T47D (cell line): ENCODE data around the gene ZSWIM7.
"Not testable (repeated sequence)": the region's sequence is repeated elsewhere in the genome, so short reads cannot be mapped to it uniquely, and the experiment has no call there.

Source experiments
- DNase-seq, 2 experiments: peaks; one replicate each; pipeline versions ENCODE4 v3.0.0 to v3.0.0-alpha.2; 2011 to 2012; ENCODE audit warnings: low read depth in 1 of 2, low spot score in 1 of 2
- JUND ChIP-seq: IDR thresholded peaks from 2 replicates; pipeline ENCODE4 v1.6.1; 2012; ENCODE audit warnings: low read depth
- in situ Hi-C: cut with HindIII; loops from 2 replicates; pipeline ENCODE4 v1.10.0; 2016; ENCODE audit warnings: low sequenced_read_pairs, low pct_unique_long_range_greater_than_20kb

ZSWIM7 gene

DNA sequence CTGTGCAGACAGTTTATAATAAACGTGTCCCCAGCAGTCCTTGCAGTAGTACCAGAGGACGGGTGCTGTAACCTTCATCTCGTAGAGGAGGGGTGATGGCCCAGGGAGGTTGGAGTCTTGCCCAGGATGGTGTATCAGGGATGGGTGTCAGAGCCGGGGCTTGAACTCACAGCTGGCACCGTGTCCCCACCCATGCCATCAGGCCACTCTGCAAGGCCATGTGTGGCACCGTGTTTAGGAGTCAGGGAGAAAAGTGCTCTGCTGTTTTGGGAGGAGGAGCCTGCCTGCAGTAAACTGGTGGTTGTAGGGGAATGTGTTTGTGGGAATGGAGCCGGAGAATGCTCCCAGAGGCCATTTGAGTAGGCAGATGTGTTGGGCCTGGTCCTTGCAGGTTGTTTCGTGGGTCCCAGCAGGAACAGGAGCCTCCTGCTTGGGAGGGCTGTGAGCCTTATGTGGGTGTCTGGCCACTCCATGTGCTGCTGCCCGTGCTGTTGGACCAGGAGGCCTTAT lies 52.8 kb downstream of the ZSWIM7 start:
- no peak for DNase-seq
- no peak for TF ChIP-seq JUND
- in situ Hi-C loops: no loop called here

- no peak for TF ChIP-seq JUND
- no peak for DNase-seq
- in situ Hi-C loops: no loop called here
Measured at GRCh38 chr17:15945527-15946191, 53.8 kb downstream of the ZSWIM7 start.

- in situ Hi-C loops: no loop called here
- DNase-seq: peak; percentile 18 to 51
- TF ChIP-seq JUND: no peak
Measured at GRCh38 chr17:15944759-15945526, 54.6 kb downstream of the ZSWIM7 start, which contains the start of gene ADORA2B. Gene ADORA2B, plus strand, starts transcription at chr17:15945130. Its CDS starts 119 bp downstream, at chr17:15945249.

DNA sequence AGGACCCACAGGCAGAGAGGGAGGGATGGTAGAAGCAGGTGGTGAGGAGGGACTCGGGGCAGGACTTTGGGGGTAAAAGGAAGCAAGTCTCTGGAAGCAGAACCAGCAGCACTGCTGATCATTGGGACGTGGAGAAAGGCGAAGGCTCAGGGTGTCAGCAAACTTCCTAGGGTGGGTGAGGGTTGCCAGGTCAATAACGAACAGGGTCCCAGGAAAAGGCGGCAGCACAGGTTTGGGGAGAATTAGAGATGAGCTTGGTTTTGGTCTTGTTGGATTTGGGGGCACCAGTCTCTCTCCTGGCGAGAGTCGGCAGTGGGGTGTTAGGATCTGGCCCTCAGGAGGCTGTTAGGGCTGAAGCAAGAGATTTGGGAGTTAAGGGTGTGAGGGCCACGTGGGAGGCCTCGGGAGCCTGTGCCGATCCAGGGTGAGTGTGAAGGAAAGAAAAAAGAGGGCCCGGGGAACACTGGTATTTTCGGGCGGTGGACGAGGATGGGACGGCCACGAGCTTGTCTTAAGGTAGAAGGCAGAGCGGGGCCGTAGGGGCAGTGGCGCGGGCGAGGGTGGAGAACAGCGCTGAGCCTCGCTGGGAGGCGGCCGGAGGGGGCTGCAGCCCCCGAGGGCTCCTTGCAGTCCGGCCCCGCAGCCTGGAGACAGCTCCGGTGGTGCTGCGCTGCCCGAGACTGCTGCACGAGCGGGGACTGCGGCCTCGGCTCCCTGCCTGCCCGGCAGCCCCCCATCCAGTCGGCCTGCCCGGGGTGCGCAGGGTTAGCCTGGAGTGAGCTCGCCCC lies 55.3 kb downstream of the ZSWIM7 start:
- in situ Hi-C loops: no loop called here
- DNase-seq: no peak
- no peak for TF ChIP-seq JUND

- no peak for TF ChIP-seq JUND
- in situ Hi-C loops: no loop called here
- no peak for DNase-seq
Measured at GRCh38 chr17:15942207-15942833, 57.2 kb downstream of the ZSWIM7 start.

DNA sequence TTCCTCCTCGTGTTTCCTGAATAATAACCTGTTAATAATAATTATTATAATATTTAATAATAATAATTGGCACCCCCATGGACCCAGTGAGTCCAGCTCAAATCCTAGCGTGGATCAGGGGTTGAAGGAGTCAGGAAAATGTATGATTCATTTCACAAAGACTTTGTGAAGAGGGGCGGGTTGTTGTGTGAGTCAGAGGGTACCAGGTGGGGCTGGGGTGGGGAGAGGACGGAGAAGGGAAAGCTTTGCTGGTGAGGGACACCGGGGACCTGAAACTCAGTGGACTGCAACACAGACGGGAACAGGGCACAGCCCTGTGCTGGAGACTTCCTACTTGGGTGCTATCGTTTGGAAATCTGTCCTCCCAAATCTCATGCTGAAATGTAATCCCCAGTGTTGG lies 57.7 kb downstream of the ZSWIM7 start:
- in situ Hi-C loops: no loop called here
- DNase-seq: no peak
- no peak for TF ChIP-seq JUND

DNA sequence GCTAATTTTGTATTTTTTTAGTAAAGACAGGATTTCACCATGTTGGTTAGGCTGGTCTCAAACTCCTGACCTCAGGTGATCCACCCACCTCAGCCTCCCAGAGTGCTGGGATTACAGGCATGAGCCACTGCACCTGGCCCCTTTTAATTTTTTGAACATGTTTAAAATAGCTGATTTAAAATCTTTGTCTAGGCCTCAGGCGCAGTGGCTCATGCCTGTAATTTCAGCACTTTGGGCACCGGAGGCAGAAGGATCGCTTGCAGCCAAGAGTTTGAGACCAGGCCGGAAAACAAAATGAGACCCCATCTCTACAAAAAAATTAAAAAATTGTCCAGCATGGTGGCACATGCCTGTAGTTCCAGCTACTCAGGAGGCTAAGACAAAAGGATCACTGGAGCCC lies 63.0 kb downstream of the ZSWIM7 start:
- in situ Hi-C loops, DNase-seq: not testable (repeated sequence)

DNA sequence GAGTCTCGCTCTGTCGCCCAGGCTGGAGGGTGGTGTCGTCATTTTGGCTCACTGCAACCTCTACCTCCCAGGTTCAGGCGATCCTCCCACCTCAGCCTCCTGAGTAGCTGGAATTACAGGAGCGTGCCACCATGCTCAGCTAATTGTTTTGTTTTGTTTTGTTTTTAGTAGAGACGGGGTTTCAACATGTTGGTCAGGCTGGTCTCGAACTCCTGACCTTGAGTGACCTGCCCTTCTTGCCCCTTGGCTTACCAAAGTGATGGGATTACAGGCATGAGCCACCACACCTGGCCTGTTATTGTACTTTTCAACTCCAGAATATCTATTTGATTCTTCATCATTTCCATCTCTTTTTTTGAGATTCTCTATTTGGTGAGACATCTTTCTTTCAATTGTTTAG lies 63.6 kb downstream of the ZSWIM7 start:
- no peak for TF ChIP-seq JUND
- in situ Hi-C loops: no loop called here
- DNase-seq: no peak

GRCh38 chr17:15934866-15935265 lies 64.6 kb downstream of the ZSWIM7 start:
- no peak for TF ChIP-seq JUND

DNA sequence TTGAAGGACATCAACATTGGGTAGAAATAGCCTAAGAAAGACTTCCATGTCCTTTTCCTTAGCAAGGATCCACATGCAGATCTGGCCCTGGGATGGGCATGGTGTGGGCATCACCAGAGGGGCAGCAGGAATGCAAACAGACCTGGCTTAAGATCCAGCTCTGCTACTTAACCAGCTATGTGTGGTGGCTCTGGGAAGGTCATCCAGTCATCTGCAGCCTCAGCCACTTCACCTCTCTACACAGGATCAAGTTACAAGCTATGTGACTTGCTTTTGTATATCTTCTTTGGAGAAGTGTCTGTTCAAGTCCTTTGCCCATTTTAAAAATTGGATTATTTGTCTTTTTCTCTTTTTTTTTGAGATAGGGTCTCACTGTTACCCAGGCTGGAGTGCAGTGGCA lies 68.1 kb downstream of the ZSWIM7 start:
- no peak for TF ChIP-seq JUND
- in situ Hi-C loops: no loop called here
- DNase-seq: no peak

More at GRCh38 chr17:15934866-15935265, 64.6 kb downstream of the ZSWIM7 start:
- in situ Hi-C loops: no loop called here
- no peak for DNase-seq

DNA sequence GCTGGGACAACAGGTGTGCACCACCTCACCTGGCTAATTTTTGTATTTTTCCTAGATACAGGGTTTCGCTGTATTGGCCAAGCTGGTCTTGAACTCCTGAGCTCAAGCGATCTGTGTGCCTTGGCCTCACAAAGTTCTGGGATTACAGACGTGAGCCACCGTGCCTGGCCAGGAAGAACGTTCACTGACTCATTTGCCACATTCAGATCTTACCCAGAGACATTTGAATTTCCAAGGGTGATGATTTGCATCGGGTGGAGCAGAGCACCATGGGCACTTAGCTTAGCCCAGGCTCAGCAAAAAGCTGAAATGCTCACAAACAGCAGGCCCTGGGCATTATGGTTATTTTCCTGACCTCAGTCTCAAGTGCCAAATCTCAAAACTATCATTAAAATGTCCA lies 69.1 kb downstream of the ZSWIM7 start:
- in situ Hi-C loops: no loop called here
- DNase-seq: no peak
- no peak for TF ChIP-seq JUND

GRCh38 chr17:15929941-15930340 lies 69.6 kb downstream of the ZSWIM7 start:
- no peak for DNase-seq
- in situ Hi-C loops: no loop called here
- no peak for TF ChIP-seq JUND

DNA sequence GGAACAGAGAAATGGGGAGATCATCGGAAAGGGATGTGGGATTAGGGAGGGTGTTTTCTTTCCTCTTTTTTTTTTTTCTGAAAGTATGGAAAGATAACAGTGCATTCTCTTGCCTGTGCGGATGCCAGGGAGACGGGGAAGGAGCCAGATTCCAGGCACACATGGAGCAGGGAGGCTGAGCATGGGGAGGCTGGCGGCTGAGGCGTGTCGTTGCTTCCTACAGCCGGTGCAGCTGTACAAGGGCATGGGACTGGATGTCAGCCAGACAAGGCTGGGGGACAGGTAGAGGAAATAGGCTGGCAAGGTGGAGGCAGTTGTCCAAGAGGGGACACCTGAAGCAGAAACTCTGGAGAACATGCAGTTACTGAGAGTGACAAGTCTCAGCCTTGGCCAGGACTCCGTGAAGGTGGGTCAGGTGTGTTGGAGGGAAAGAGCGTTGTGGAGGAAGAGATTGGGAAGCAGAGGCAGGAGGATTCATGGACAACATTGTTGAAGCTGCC lies 71.2 kb downstream of the ZSWIM7 start:
- no peak for DNase-seq
- no peak for TF ChIP-seq JUND
- in situ Hi-C loops: no loop called here
